GM12878 (cell line): ENCODE measurements around the gene LIPA. TPM values are rescaled to one million over a fixed set of nuclear protein-coding genes. Genes with fewer than 3 reads are reported as not detected.

Experiments used
- ATAC-seq: fragments of 200-7000 bp; cut with Tn5 transposase; 3 replicates; pipeline ENCODE4 v1.9.1; 2020; ENCODE audit warnings: mild to moderate bottlenecking, moderate library complexity
- BruUV-seq: library from RNA; stranded (reverse); fragments of 400-500 nt; replicated peaks from 2 replicates; lab custom pipeline; 2021; lab: Mats Ljungman, UMichigan
- CTCF ChIA-PET: fragments of 300-600 bp; sonication (Branson Sonifier 250); formaldehyde crosslinking; extraction: SDS; loops from one replicate; lab custom pipeline; 2021; ENCODE audit warnings: inconsistent platforms; lab: Yijun Ruan, JAX
- POLR2A ChIA-PET: fragments of 350-600 bp; formaldehyde crosslinking; extraction: SDS; loops from one replicate; lab custom pipeline; 2021; ENCODE audit warnings: inconsistent platforms; lab: Charles Lee
- RAD21 ChIA-PET: fragments of 300-600 bp; sonication (Branson Sonifier 250); formaldehyde crosslinking; loops from one replicate; lab custom pipeline; 2023; ENCODE audit warnings: antibody characterized with exemption; ENCODE audit not compliant: unreplicated experiment; lab: Charles Lee
- SMC1A ChIA-PET: fragments of 300-600 bp; sonication (Branson Sonifier 250); formaldehyde crosslinking; loops from one replicate; lab custom pipeline; 2023; ENCODE audit not compliant: unreplicated experiment, uncharacterized antibody; lab: Charles Lee
- DNase-seq: peaks from one replicate; pipeline ENCODE4 v3.0.0-alpha.2; 2011; ENCODE audit warnings: low read depth, low spot score
- FAIRE-seq: peaks from 3 replicates; lab custom pipeline; 2011; peaks lifted over from hg19 to GRCh38; lab: Jason Lieb, UNC
- H2AFZ ChIP-seq: 2 replicates; pipeline ENCODE4 v1.6.0; 2011; ENCODE audit warnings: low read depth, low read length, control low read depth; ENCODE audit not compliant: control insufficient read depth
- H3K27ac ChIP-seq: 2 replicates; pipeline ENCODE4 v1.5.1; 2011; ENCODE audit warnings: control low read depth; ENCODE audit not compliant: control insufficient read depth, insufficient read depth
- H3K27me3 ChIP-seq, 2 experiments: replicated peaks in 1 of 2; 2 replicates each; pipeline versions ENCODE4 v1.6.0 to v1.6.1; 2011; ENCODE audit warnings: low read length in 1 of 2; ENCODE audit not compliant: control insufficient read depth in 2 of 2, insufficient read depth in 2 of 2
- H3K36me3 ChIP-seq, 2 experiments: 2 replicates each; pipeline ENCODE4 v1.5.1; 2011; ENCODE audit warnings: low read length in 1 of 2; ENCODE audit not compliant: control insufficient read depth in 2 of 2, insufficient read depth in 2 of 2
- H3K4me1 ChIP-seq: 2 replicates; pipeline ENCODE4 v1.6.1; 2011; ENCODE audit warnings: mild to moderate bottlenecking, low read length, moderate library complexity, mixed read lengths; ENCODE audit not compliant: control insufficient read depth, insufficient read depth
- H3K4me2 ChIP-seq: 2 replicates; pipeline ENCODE4 v1.6.0; 2011; ENCODE audit warnings: control low read depth; ENCODE audit not compliant: control insufficient read depth, insufficient read depth
- H3K4me3 ChIP-seq: fragments of 200-600 bp; sonication (generic); 2 replicates; pipeline ENCODE4 v1.5.1; 2016
- H3K79me2 ChIP-seq: 2 replicates; pipeline ENCODE4 v1.6.0; 2011; ENCODE audit warnings: low read length; ENCODE audit not compliant: control insufficient read depth, insufficient read depth
- H3K9ac ChIP-seq: 2 replicates; pipeline ENCODE4 v1.8.0; 2011; ENCODE audit warnings: low read length, control low read depth, mixed read lengths; ENCODE audit not compliant: control insufficient read depth, insufficient read depth
- H3K9me3 ChIP-seq: replicated peaks from 3 replicates; pipeline ENCODE4 v1.5.1; 2011; ENCODE audit warnings: mild to moderate bottlenecking, low read length; ENCODE audit not compliant: control insufficient read depth, insufficient read depth
- H4K20me1 ChIP-seq: 2 replicates; pipeline ENCODE4 v1.6.0; 2011; ENCODE audit not compliant: control insufficient read depth, insufficient read depth
- CHD2 ChIP-seq: IDR thresholded peaks from 2 replicates; pipeline ENCODE4 v1.6.1; 2011; ENCODE audit warnings: low read depth, low read length, improper control_type of control experiment, borderline replicate concordance
- CHD4 ChIP-seq: fragments of 200-600 bp; sonication (generic); IDR thresholded peaks from 2 replicates; pipeline ENCODE4 v1.6.1; 2016; ENCODE audit warnings: mild to moderate bottlenecking
- FOXM1 ChIP-seq: IDR thresholded peaks from 2 replicates; pipeline ENCODE4 v1.6.1; 2012; ENCODE audit warnings: low read depth, mild to moderate bottlenecking, inconsistent platforms, low read length, moderate library complexity
- IRF4 ChIP-seq: IDR thresholded peaks from 2 replicates; pipeline ENCODE4 v1.6.1; 2011; ENCODE audit warnings: low read depth, low read length
- MYB ChIP-seq: fragments of 150-350 bp; IDR thresholded peaks from 2 replicates; pipeline ENCODE4 v1.6.1; 2014; ENCODE audit warnings: mild to moderate bottlenecking, low read depth, low read length, borderline replicate concordance
- NBN ChIP-seq: fragments of 450-650 bp; IDR thresholded peaks from 2 replicates; pipeline ENCODE4 v1.6.1; 2016
- NR2F1 ChIP-seq: fragments of 450-650 bp; conservative IDR thresholded peaks from 2 replicates; pipeline ENCODE4 v1.6.1; 2017; ENCODE audit warnings: mild to moderate bottlenecking
- PAX8 ChIP-seq: fragments of 450-650 bp; IDR thresholded peaks from 2 replicates; pipeline ENCODE4 v1.6.1; 2017; ENCODE audit warnings: mild to moderate bottlenecking, moderate library complexity
- SRF ChIP-seq, 2 experiments: IDR thresholded peaks; 2 replicates each; pipeline ENCODE4 v1.6.1; 2011; ENCODE audit warnings: low read depth in 2 of 2, low read length in 2 of 2, mild to moderate bottlenecking in 1 of 2, moderate library complexity in 1 of 2
- TARDBP ChIP-seq: IDR thresholded peaks from 2 replicates; pipeline ENCODE4 v1.6.1; 2016; ENCODE audit warnings: borderline replicate concordance
- WRNIP1 ChIP-seq: IDR thresholded peaks from 2 replicates; pipeline ENCODE4 v1.6.1; 2011; ENCODE audit warnings: low read depth, low read length, improper control_type of control experiment, borderline replicate concordance
- YBX1 ChIP-seq: fragments of 450-650 bp; IDR thresholded peaks from 2 replicates; pipeline ENCODE4 v1.6.1; 2016; ENCODE audit warnings: antibody characterized with exemption
- ZZZ3 ChIP-seq: IDR thresholded peaks from 2 replicates; pipeline ENCODE4 v1.6.1; 2011; ENCODE audit warnings: low read depth; ENCODE audit not compliant: control insufficient read depth, insufficient read length
- WGBS: methylation state at CpG from one replicate; pipeline ENCODE4 v1.1.6; 2016; ENCODE audit warnings: low lambda C conversion rate; ENCODE audit not compliant: insufficient replicate concordance, insufficient coverage; ENCODE audit errors: missing lambda C conversion rate; 5-methylcytosine and 5-hydroxymethylcytosine counted together
- in situ Hi-C: fragments of 300-500 bp; cut with MboI; formaldehyde crosslinking; loops from 9 replicates; pipeline ENCODE4 v1.14.3; 2018; ENCODE audit warnings: mixed read lengths
- intact Hi-C: fragments of 100-400 bp; cut with micrococcal nuclease; formaldehyde crosslinking; loops from one replicate; pipeline ENCODE4 v1.14.2; 2022; ENCODE audit not compliant: unreplicated experiment
- polyA plus RNA-seq, 11 experiments: library from polyadenylated mRNA; depleted of rRNA in 4 of 11; unstranded in 6 of 11; stranded (reverse) in 5 of 11; fragments of >200 nt; fragmentation: Nextera tagmentation in 4 of 11; fragmentation: Illumina TruSeq in 1 of 11; extraction: Ambion mirVana in 4 of 11; extraction: Trizol in 1 of 11; gene quantifications; 1 replicate in 1 of 11; 2 replicates in 10 of 11; pipeline versions ENCODE4 v1.2.1 to v1.2.3, GENCODE V29; 2011 to 2016; ENCODE audit warnings: inconsistent platforms in 2 of 11, missing spikeins in 2 of 11, low read depth in 1 of 11
- total RNA-seq, 4 experiments: library from RNA; depleted of rRNA in 3 of 4; stranded (reverse); fragments of >200 nt in 3 of 4; fragmentation: Illumina TruSeq in 1 of 4; extraction: Trizol in 1 of 4; gene quantifications; 2 replicates each; pipeline versions ENCODE4 v1.2.1 to v1.2.3, GENCODE V29; 2013 to 2021
- TF ChIP-seq, protein P1 (sequence below): fragments of 150-350 bp; IDR thresholded peaks from 2 replicates; pipeline ENCODE4 v1.6.1; 2016; ENCODE audit warnings: low read depth, low read length

LIPA gene
- total and polyA plus RNA-seq, 10 of the 15 experiments (the other 5 are each of a cell fraction or from before 2014, with no cell fraction given), result 31.1 to 50.3 (median 39.5) TPM

DNA sequence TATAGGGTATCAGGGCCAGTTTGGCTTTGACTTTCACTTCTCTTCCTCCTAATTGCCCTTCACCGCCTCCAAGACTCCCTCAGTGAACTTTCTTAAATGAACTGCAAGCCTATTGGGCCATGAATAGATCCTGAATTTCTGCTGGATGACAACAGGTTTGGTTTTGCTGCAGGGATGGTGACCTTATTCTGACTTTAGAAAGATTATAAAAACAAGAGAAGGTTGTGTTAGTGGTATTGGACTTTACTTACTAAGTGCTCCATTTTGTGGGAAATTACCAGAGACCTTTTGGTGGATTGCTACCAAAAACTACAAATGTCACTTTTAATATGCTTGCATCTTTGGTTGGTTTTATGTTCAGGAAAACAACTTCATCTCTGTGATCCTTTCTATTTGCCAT lies 11.5 kb upstream of the LIPA start:
- Histone ChIP-seq H3K36me3 (no peaks in the 10 kb centered on the region; a peak in 1 of 4 replicates), H3K9ac (no peak overlapping the region), H2AFZ (no peak overlapping the region), H3K27ac (no peak overlapping the region), H3K79me2 (no peaks in the 10 kb centered on the region), H3K9me3 (peaks cover 8% of the 10 kb centered on the region; the same call in 2 of the 3 replicates), H3K27me3 (no peaks in the 10 kb centered on the region), H4K20me1 (no peaks in the 10 kb centered on the region), H3K4me2 (no peak overlapping the region), H3K4me1 (peaks cover 3% of the 10 kb centered on the region; the same call in 1 of the 2 replicates), H3K4me3 (no peak overlapping the region)
- ChIA-PET RAD21 (no interaction called here), POLR2A (no interaction called here), SMC1A (interaction anchor here (1.1 kb wide), 1 partner anchor 156 kb away, joined by 3 read pairs; no protein-coding TSS in a partner anchor), CTCF (no interaction called here)
- FAIRE-seq (no peak), ATAC-seq (no peak), DNase-seq (no peak)
- 92% methylated on average over 1 of the region's 1 CpG for WGBS
- BruUV-seq, result no TSS peak
- no peak for TF ChIP-seq IRF4
- TF ChIP-seq MYB, result no peak
- in situ Hi-C loops (no loop called here), intact Hi-C loops (no loop called here)

DNA sequence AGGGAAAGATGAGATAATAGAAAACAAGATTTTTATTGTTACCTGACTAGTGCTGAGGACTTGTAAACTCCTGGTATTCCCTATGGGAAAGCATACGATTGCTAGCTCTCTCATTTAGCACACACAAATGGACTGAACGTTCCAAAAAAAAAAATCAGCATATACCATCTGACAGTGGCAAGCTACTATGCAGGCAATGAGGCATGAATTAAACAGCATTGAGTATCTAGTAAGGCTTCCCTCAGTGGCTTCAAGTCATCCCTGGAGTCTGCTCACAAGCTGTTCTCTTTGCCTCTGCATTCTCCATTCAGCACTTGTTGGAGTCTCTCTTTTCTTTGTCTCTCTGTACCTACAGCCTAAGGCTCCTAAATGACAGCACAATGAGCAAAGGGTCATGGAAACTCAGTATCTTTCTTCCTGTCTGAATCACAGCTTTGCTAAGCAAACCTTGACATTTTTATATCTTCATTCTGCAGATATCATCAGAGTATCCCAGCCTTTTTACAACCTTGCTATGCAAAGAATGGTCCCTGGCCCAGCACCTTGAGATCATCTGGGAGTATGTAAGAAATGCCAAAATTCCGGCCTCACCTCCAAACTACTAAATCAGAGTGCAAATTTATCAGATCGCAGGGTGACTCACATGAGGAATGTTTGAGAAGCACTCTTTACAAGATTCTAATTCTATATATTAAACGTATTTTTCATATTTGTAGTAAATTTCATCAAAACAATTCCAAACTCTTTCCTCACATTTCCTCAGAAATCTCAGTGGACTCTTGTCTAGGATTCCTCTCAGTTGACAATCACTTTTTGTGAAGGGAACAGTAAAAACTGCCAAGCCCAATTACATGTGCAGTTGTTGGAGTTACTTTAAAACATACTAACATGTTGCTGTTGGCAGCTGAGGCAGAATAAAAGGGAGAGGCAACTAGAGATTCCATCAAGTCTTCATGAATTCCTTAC lies 10.8 kb upstream of the LIPA start:
- Histone ChIP-seq H3K4me3 (no peak overlapping the region), H3K27ac (no peak overlapping the region), H3K27me3 (no peaks in the 10 kb centered on the region), H3K4me2 (no peak overlapping the region), H3K9ac (no peak overlapping the region), H4K20me1 (no peaks in the 10 kb centered on the region), H3K36me3 (no peaks in the 10 kb centered on the region; a peak in 1 of 4 replicates), H3K79me2 (no peaks in the 10 kb centered on the region), H3K4me1 (peaks cover 3% of the 10 kb centered on the region; the same call in 1 of the 2 replicates), H3K9me3 (peaks cover 8% of the 10 kb centered on the region; the same call in 2 of the 3 replicates), H2AFZ (no peak overlapping the region)
- intact Hi-C loops (no loop called here), in situ Hi-C loops (no loop called here)
- SMC1A ChIA-PET, result interaction anchor here (0.6 to 0.9 kb wide), 4 partner anchors 29 to 141 kb away, joined by 3 to 4 read pairs (median 3); no protein-coding TSS in a partner anchor
- DNase-seq (no peak), ATAC-seq (no peak), FAIRE-seq (no peak)
- POLR2A ChIA-PET, result interaction anchor here (0.5 to 0.7 kb wide), 2 partner anchors 90 to 119 kb away, joined by 3 read pairs; no protein-coding TSS in a partner anchor
- BruUV-seq, result no TSS peak
- WGBS, result 72% methylated on average over 5 of the region's 5 CpGs
- CTCF ChIA-PET, result interaction anchor here (0.7 to 1.5 kb wide), 5 partner anchors 9 to 147 kb away, joined by 3 to 4 read pairs (median 3); partner anchors contain the start of gene LIPA
- RAD21 ChIA-PET, result interaction anchor here (0.8 to 1.1 kb wide), 3 partner anchors 68 to 305 kb away, joined by 3 to 4 read pairs (median 3); no protein-coding TSS in a partner anchor
- TF ChIP-seq YBX1 (no peak), CHD2 (no peak), WRNIP1 (no peak), NR2F1 (no peak), TARDBP (no peak), SRF (IDR thresholded peaks at IDR 0.05; ENCODE audit: low read depth in 2 of 2, low read length in 2 of 2) (no peak), FOXM1 (no peak), CHD4 (no peak), NBN (no peak), ZZZ3 (no peak), PAX8 (no peak)
- TF ChIP-seq, protein P1, sequence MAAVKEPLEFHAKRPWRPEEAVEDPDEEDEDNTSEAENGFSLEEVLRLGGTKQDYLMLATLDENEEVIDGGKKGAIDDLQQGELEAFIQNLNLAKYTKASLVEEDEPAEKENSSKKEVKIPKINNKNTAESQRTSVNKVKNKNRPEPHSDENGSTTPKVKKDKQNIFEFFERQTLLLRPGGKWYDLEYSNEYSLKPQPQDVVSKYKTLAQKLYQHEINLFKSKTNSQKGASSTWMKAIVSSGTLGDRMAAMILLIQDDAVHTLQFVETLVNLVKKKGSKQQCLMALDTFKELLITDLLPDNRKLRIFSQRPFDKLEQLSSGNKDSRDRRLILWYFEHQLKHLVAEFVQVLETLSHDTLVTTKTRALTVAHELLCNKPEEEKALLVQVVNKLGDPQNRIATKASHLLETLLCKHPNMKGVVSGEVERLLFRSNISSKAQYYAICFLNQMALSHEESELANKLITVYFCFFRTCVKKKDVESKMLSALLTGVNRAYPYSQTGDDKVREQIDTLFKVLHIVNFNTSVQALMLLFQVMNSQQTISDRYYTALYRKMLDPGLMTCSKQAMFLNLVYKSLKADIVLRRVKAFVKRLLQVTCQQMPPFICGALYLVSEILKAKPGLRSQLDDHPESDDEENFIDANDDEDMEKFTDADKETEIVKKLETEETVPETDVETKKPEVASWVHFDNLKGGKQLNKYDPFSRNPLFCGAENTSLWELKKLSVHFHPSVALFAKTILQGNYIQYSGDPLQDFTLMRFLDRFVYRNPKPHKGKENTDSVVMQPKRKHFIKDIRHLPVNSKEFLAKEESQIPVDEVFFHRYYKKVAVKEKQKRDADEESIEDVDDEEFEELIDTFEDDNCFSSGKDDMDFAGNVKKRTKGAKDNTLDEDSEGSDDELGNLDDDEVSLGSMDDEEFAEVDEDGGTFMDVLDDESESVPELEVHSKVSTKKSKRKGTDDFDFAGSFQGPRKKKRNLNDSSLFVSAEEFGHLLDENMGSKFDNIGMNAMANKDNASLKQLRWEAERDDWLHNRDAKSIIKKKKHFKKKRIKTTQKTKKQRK, result no peak
